Measurements from ENCODE around the gene ZC3HAV1.

ZC3HAV1 gene

DNA sequence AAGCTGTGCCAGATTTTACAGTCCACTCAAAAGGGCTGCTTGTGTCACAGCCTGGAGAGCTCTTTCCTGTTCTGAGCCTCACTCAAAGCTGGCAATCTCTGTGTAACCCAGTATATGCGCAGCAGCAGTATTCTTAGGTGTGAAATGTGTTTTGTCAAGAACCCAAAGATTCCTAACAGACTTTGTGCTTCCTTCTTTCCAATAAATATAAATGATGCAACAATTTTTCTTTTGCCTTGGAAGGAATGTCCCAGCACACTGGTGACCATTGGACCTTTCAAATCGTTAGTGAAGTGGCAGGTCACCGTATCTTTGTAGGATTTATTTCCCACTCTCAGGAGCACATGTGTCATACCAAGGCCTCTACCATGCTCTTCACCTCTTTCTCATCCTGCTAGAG is 5.6 kb upstream of the ZC3HAV1 start:
- Histone ChIP-seq H3K4me3 (ENCODE audit: low read depth, low read length, poor library complexity, severe bottlenecking) (no peak overlapping the region), H3K4me1 (ENCODE audit: insufficient read depth, low read length, severe bottlenecking) (peaks cover 15% of the 10 kb centered on the region), H3K9ac (ENCODE audit: low read length) (no peak overlapping the region), H3K9me3 (ENCODE audit: low read length) (no peaks in the 10 kb centered on the region), H3K27ac (ENCODE audit: low read depth, low read length, poor library complexity, severe bottlenecking) (no peak overlapping the region), H3K27me3 (ENCODE audit: insufficient read depth, low read length) (no peaks in the 10 kb centered on the region; the same call in 1 of the 2 replicates), H3F3A (ENCODE audit: insufficient read depth, low read length) (no peaks in the 10 kb centered on the region), H3K4me2 (ENCODE audit: low read length) (no peak overlapping the region), H3K9me2 (ENCODE audit: low read depth, low read length) (no peaks in the 10 kb centered on the region), H3K36me3 (ENCODE audit: insufficient read depth, low read length) (no peaks in the 10 kb centered on the region), H3K79me2 (ENCODE audit: insufficient read depth, low read length) (no peaks in the 10 kb centered on the region), H2AFZ (ENCODE audit: low read length) (no peak overlapping the region), H4K20me1 (ENCODE audit: insufficient read depth, low read length) (no peaks in the 10 kb centered on the region)
- TF ChIP-seq, protein P1, sequence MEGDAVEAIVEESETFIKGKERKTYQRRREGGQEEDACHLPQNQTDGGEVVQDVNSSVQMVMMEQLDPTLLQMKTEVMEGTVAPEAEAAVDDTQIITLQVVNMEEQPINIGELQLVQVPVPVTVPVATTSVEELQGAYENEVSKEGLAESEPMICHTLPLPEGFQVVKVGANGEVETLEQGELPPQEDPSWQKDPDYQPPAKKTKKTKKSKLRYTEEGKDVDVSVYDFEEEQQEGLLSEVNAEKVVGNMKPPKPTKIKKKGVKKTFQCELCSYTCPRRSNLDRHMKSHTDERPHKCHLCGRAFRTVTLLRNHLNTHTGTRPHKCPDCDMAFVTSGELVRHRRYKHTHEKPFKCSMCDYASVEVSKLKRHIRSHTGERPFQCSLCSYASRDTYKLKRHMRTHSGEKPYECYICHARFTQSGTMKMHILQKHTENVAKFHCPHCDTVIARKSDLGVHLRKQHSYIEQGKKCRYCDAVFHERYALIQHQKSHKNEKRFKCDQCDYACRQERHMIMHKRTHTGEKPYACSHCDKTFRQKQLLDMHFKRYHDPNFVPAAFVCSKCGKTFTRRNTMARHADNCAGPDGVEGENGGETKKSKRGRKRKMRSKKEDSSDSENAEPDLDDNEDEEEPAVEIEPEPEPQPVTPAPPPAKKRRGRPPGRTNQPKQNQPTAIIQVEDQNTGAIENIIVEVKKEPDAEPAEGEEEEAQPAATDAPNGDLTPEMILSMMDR (IDR thresholded peaks at IDR 0.05; ENCODE audit: low read length) = no peak
- TF ChIP-seq EZH2 (IDR thresholded peaks at IDR 0.05; ENCODE audit: borderline replicate concordance, low read length) = no peak

DNA sequence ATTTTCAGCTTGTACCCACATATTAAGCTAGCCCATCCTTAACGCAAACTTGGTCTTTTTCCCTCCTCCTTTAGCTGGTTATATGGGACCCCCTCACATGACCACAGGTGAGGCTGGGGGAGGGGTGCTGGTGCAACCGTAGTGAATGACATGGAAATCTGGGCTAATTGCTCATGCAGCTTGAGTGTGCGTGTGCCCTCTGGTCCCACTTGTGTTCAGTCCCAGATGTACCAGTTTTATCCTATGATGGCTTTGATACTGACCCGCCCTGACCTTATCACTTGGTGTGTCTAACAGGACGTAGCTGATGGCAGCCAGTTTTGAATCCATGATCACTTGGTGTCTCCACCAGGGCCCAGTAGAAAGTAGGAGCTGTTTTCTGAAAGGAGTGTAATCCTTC is 5.1 kb upstream of the ZC3HAV1 start:
- Histone ChIP-seq H3K9me3 (ENCODE audit: low read length) (no peaks in the 10 kb centered on the region), H3K27me3 (ENCODE audit: insufficient read depth, low read length) (no peaks in the 10 kb centered on the region; the same call in 1 of the 2 replicates), H3K9ac (ENCODE audit: low read length) (no peak overlapping the region), H3K4me1 (ENCODE audit: insufficient read depth, low read length, severe bottlenecking) (peaks cover 20% of the 10 kb centered on the region), H4K20me1 (ENCODE audit: insufficient read depth, low read length) (no peaks in the 10 kb centered on the region), H3K27ac (ENCODE audit: low read depth, low read length, poor library complexity, severe bottlenecking) (no peak overlapping the region), H2AFZ (ENCODE audit: low read length) (no peak overlapping the region), H3K79me2 (ENCODE audit: insufficient read depth, low read length) (no peaks in the 10 kb centered on the region), H3F3A (ENCODE audit: insufficient read depth, low read length) (no peaks in the 10 kb centered on the region), H3K36me3 (ENCODE audit: insufficient read depth, low read length) (no peaks in the 10 kb centered on the region), H3K9me2 (ENCODE audit: low read depth, low read length) (no peaks in the 10 kb centered on the region), H3K4me2 (ENCODE audit: low read length) (no peak overlapping the region), H3K4me3 (ENCODE audit: low read depth, low read length, poor library complexity, severe bottlenecking) (no peak overlapping the region)
- TF ChIP-seq EZH2 (IDR thresholded peaks at IDR 0.05; ENCODE audit: borderline replicate concordance, low read length) = no peak
- TF ChIP-seq, protein P1 (IDR thresholded peaks at IDR 0.05; ENCODE audit: low read length) = no peak

DNA sequence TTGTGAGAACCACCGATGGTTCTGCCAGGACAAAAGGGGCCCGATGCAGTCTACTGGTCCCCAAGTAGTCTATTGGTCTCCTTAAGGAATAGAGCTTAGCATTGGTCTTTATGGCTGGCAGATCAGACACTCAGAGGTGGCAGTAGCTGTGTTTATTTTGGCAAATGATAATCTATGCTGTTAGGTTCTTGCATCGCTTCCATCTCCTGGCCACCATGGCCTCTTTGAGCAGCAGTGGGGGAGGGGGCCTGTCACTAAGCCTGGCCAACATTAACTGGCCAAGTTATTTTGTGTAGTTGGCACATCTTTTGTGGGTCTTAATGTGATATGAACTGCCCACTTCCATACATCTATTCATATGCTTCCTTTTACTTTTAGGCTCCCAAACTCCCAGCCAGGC is 4.5 kb upstream of the ZC3HAV1 start:
- Histone ChIP-seq H3K9ac (ENCODE audit: low read length) (no peak overlapping the region), H3K4me3 (ENCODE audit: low read depth, low read length, poor library complexity, severe bottlenecking) (no peak overlapping the region), H3K9me2 (ENCODE audit: low read depth, low read length) (no peaks in the 10 kb centered on the region), H3K27ac (ENCODE audit: low read depth, low read length, poor library complexity, severe bottlenecking) (no peak overlapping the region), H3K9me3 (ENCODE audit: low read length) (no peaks in the 10 kb centered on the region), H4K20me1 (ENCODE audit: insufficient read depth, low read length) (no peaks in the 10 kb centered on the region), H3F3A (ENCODE audit: insufficient read depth, low read length) (no peaks in the 10 kb centered on the region), H3K27me3 (ENCODE audit: insufficient read depth, low read length) (no peaks in the 10 kb centered on the region; the same call in 1 of the 2 replicates), H2AFZ (ENCODE audit: low read length) (no peak overlapping the region), H3K4me2 (ENCODE audit: low read length) (no peak overlapping the region), H3K79me2 (ENCODE audit: insufficient read depth, low read length) (no peaks in the 10 kb centered on the region), H3K4me1 (ENCODE audit: insufficient read depth, low read length, severe bottlenecking) (peaks cover 15% of the 10 kb centered on the region), H3K36me3 (ENCODE audit: insufficient read depth, low read length) (no peaks in the 10 kb centered on the region)
- TF ChIP-seq EZH2 (IDR thresholded peaks at IDR 0.05; ENCODE audit: borderline replicate concordance, low read length) = no peak
- TF ChIP-seq, protein P1 (IDR thresholded peaks at IDR 0.05; ENCODE audit: low read length) = no peak

Data from OCI-LY1 (cell line).